ENCODE measurements around the gene RAP1GAP. TPM values are rescaled to one million over a fixed set of nuclear protein-coding genes. Genes with fewer than 3 reads are reported as not detected.

RAP1GAP gene
- not detected in 2 replicates for total RNA-seq

DNA sequence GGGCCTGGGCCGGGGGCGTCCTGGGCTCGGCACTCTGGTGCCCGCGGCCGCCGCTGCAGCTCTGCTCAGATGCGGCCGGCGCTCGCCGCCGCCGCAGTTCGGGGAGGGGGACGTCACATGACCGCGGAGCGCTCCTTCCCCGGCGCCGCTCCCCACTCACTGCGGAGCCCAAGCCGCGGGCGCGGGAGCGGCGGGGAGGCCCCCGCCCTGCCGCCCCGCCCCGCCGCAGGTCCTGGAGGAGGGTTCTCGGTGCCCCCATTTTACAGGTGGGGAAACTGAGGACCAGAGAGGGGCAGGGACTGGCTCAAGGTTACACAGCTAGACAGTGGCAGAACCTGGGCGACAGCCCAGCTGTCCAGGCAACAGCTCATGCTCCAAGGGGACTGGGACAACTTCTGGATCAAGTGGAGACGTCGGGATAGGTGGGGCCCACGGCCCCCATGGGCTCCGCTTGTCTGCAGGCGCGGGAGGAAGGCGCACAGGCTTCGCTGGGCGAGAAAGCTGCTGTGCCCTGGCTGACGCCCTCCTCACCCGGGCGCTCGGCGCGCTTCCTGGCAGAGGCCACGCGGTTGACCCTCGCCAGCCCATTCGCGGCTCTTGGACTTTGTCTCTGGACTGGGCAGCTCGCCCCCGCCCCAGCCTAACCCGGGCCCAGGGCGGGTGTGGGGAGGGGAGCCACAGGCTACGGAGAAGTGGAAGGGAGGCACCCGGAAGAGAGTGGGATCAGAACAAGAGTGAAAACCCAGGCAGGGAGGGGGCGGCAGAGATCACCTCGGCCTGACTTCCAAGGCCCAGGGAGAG, at the start of gene RAP1GAP:
TSS of gene RAP1GAP (minus strand) at position 100 of the 801 bp plus-strand sequence. CDS start 49,325 bp downstream, outside the sequence.

Other genes with a start within 250 kb of the RAP1GAP start
- 59.5 and 62.6 TPM in 2 replicates for gene NBPF3, start 229.2 kb downstream of the RAP1GAP start, total RNA-seq
- 0.29 and 6.4 TPM in 2 replicates for gene ALPL, start 159.9 kb downstream of the RAP1GAP start, total RNA-seq
- gene USP48, start 113.8 kb upstream of the RAP1GAP start, total RNA-seq = 22.8 and 23.7 TPM in 2 replicates
- under 0.01 TPM in 1 of 2 replicates, not detected in the other for gene LDLRAD2, start 142.9 kb upstream of the RAP1GAP start, total RNA-seq